VCaP (cell line): Measurements from ENCODE around the gene ZNF440.
A peak's percentile ranks its signal among the peaks of the same experiment; 100 is the strongest.
"Not testable (repeated sequence)": the region's sequence is repeated elsewhere in the genome, so short reads cannot be mapped to it uniquely, and the experiment has no call there.

Experiments
- H3K27ac ChIP-seq: fragments of 450-650 bp; 2 replicates; pipeline ENCODE4 v1.5.1; 2017
- CTCF ChIP-seq: fragments of 450-650 bp; conservative IDR thresholded peaks from 2 replicates; pipeline ENCODE4 v1.5.1; 2017; ENCODE audit warnings: mild to moderate bottlenecking, moderate library complexity

Gene ZNF440

GRCh38 chr19:11806354-11807098 is 7.5 kb upstream of the ZNF440 start:
- no peak for TF ChIP-seq CTCF
- H3K27ac ChIP-seq = no peak overlapping the region

GRCh38 chr19:11807099-11807380 is 7.0 kb upstream of the ZNF440 start:
- no peak overlapping the region for H3K27ac ChIP-seq
- TF ChIP-seq CTCF = no peak

GRCh38 chr19:11813703-11814028 is 407 bp upstream of the ZNF440 start:
- no peak for TF ChIP-seq CTCF
- H3K27ac ChIP-seq = peak overlapping the region; percentile 92

- peak overlapping the region; percentile 92 for H3K27ac ChIP-seq
- no peak for TF ChIP-seq CTCF
Observed at GRCh38 chr19:11814700-11815035, 595 bp downstream of the ZNF440 start.

- H3K27ac ChIP-seq = no peak overlapping the region
- no peak for TF ChIP-seq CTCF
Observed at GRCh38 chr19:11821474-11822109, 7.5 kb downstream of the ZNF440 start.

GRCh38 chr19:11828957-11829876 is 15.1 kb downstream of the ZNF440 start:
- H3K27ac ChIP-seq = not testable (repeated sequence)
- TF ChIP-seq CTCF = peak; percentile 18; the same call in 1 of the 2 replicates

- no peak overlapping the region for H3K27ac ChIP-seq
- TF ChIP-seq CTCF = no peak
Observed at GRCh38 chr19:11832253-11832912, 18.3 kb downstream of the ZNF440 start.
